Choroid plexus epithelial cell (primary cell): Measurements from ENCODE around the gene SHMT2.

ENCODE experiments used
- DNase-seq: peaks from one replicate; pipeline ENCODE4 v3.0.0-alpha.2; 2010; ENCODE audit warnings: low read depth
- H3K4me3 ChIP-seq: 2 replicates; pipeline ENCODE4 v1.5.1; 2011; ENCODE audit warnings: low read depth, mild to moderate bottlenecking, control low read depth, low read length, moderate library complexity
- CTCF ChIP-seq: conservative IDR thresholded peaks from 2 replicates; pipeline ENCODE4 v1.5.1; 2011; ENCODE audit warnings: low read depth, mild to moderate bottlenecking, control low read depth, inconsistent platforms, low read length, moderate library complexity

The SHMT2 gene

GRCh38 chr12:57213763-57214397 lies 15.6 kb upstream of the SHMT2 start:
- no peak for DNase-seq
- no peak for TF ChIP-seq CTCF
- H3K4me3 ChIP-seq: no peak overlapping the region

- peak; percentile 81 for TF ChIP-seq CTCF
Observed at GRCh38 chr12:57214398-57214781, 15.1 kb upstream of the SHMT2 start.

GRCh38 chr12:57215065-57215464 lies 14.4 kb upstream of the SHMT2 start:
- H3K4me3 ChIP-seq: no peak overlapping the region
- DNase-seq: no peak
- no peak for TF ChIP-seq CTCF

More at GRCh38 chr12:57214398-57214781, 15.1 kb upstream of the SHMT2 start:
- peak; percentile 66 for DNase-seq
- no peak overlapping the region for H3K4me3 ChIP-seq

GRCh38 chr12:57215668-57216013 lies 13.9 kb upstream of the SHMT2 start:
- peak; percentile 37 for DNase-seq
- no peak overlapping the region for H3K4me3 ChIP-seq
- no peak for TF ChIP-seq CTCF

- DNase-seq: no peak
- TF ChIP-seq CTCF: no peak
Observed at GRCh38 chr12:57216014-57216911, 13.2 kb upstream of the SHMT2 start, which contains the start of gene NXPH4. Gene NXPH4 (plus strand): TSS chr12:57216794. CDS start chr12:57216970, 176 bp downstream.

GRCh38 chr12:57216921-57217879 lies 12.3 kb upstream of the SHMT2 start:
- no peak for TF ChIP-seq CTCF
- DNase-seq: no peak
- H3K4me3 ChIP-seq: peak overlapping the region; percentile 36

More at GRCh38 chr12:57216014-57216911, 13.2 kb upstream of the SHMT2 start, which contains the start of gene NXPH4:
- H3K4me3 ChIP-seq: peak within 1 kb of the TSS; percentile 36
